ENCODE results near the gene AP4M1. TPM values are rescaled to one million over a fixed set of nuclear protein-coding genes. Genes with fewer than 3 reads are reported as not detected.

Gene AP4M1
- total and polyA plus RNA-seq, 9 of the 15 experiments (the other 6 are each of a cell fraction or from before 2014, with no cell fraction given), result 1.3 to 30.9 (median 14.1) TPM

DNA sequence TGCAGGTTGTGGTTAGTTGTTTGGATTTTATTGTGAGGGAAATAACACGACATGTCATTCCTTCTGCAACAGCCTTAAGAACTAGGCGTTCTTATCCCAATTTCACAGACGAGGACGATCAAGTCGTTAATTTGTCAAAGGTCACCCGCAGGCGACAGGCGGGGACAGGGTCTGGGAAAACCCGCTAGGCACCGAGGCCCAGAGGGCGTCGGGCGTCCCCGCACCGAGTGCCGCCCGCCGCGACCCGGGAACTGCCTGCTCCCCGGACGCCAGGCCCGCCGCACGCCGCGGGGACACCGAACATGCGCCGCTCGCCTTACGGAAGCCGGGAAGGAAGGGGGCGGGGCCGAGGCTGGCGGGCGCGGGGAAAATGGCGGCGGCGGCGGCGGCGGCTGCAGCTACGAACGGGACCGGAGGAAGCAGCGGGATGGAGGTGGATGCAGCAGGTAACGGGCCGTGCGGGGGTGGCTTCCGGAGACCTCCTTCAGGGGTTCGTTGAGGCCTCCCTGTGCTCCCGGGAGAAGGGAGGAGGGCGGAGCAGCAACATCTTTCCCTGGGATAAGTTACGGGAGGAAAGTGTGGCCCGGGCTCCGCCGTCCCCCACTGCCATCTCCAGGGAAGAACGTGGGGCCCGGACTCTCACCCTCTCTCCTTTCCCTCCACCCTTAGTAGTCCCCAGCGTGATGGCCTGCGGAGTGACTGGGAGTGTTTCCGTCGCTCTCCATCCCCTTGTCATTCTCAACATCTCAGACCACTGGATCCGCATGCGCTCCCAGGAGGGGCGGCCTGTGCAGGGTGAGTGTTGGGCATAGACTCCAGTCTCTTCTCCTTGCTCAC lies 12.6 kb upstream of the AP4M1 start, which contains the start of gene COPS6 (continued):
- TF ChIP-seq, protein P1, sequence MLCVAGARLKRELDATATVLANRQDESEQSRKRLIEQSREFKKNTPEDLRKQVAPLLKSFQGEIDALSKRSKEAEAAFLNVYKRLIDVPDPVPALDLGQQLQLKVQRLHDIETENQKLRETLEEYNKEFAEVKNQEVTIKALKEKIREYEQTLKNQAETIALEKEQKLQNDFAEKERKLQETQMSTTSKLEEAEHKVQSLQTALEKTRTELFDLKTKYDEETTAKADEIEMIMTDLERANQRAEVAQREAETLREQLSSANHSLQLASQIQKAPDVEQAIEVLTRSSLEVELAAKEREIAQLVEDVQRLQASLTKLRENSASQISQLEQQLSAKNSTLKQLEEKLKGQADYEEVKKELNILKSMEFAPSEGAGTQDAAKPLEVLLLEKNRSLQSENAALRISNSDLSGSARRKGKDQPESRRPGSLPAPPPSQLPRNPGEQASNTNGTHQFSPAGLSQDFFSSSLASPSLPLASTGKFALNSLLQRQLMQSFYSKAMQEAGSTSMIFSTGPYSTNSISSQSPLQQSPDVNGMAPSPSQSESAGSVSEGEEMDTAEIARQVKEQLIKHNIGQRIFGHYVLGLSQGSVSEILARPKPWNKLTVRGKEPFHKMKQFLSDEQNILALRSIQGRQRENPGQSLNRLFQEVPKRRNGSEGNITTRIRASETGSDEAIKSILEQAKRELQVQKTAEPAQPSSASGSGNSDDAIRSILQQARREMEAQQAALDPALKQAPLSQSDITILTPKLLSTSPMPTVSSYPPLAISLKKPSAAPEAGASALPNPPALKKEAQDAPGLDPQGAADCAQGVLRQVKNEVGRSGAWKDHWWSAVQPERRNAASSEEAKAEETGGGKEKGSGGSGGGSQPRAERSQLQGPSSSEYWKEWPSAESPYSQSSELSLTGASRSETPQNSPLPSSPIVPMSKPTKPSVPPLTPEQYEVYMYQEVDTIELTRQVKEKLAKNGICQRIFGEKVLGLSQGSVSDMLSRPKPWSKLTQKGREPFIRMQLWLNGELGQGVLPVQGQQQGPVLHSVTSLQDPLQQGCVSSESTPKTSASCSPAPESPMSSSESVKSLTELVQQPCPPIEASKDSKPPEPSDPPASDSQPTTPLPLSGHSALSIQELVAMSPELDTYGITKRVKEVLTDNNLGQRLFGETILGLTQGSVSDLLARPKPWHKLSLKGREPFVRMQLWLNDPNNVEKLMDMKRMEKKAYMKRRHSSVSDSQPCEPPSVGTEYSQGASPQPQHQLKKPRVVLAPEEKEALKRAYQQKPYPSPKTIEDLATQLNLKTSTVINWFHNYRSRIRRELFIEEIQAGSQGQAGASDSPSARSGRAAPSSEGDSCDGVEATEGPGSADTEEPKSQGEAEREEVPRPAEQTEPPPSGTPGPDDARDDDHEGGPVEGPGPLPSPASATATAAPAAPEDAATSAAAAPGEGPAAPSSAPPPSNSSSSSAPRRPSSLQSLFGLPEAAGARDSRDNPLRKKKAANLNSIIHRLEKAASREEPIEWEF (CRISPR knock-in tag; IDR thresholded peaks at IDR 0.05), result 0 out of 2 replicates have a peak, but pooled peaks have one; percentile 33
- TF ChIP-seq HIVEP1 (CRISPR knock-in tag; IDR thresholded peaks at IDR 0.05) (peak; percentile 74; the same call in 1 of the 2 replicates), RBFOX2 (IDR thresholded peaks at IDR 0.05; ENCODE audit: low read depth, low read length) (peak; percentile 99), STAT5A (IDR thresholded peaks at IDR 0.05; ENCODE audit: borderline replicate concordance, low read length) (no peak), DMBX1 (CRISPR knock-in tag; IDR thresholded peaks at IDR 0.05; ENCODE audit: borderline replicate concordance) (peak; percentile 81; the same call in 1 of the 2 replicates)
- TF ChIP-seq, protein P2, sequence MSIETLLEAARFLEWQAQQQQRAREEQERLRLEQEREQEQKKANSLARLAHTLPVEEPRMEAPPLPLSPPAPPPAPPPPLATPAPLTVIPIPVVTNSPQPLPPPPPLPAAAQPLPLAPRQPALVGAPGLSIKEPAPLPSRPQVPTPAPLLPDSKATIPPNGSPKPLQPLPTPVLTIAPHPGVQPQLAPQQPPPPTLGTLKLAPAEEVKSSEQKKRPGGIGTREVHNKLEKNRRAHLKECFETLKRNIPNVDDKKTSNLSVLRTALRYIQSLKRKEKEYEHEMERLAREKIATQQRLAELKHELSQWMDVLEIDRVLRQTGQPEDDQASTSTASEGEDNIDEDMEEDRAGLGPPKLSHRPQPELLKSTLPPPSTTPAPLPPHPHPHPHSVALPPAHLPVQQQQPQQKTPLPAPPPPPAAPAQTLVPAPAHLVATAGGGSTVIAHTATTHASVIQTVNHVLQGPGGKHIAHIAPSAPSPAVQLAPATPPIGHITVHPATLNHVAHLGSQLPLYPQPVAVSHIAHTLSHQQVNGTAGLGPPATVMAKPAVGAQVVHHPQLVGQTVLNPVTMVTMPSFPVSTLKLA (conservative IDR thresholded peaks at IDR 0.05), result peak; percentile 87 to 96
- TF ChIP-seq, protein P3, sequence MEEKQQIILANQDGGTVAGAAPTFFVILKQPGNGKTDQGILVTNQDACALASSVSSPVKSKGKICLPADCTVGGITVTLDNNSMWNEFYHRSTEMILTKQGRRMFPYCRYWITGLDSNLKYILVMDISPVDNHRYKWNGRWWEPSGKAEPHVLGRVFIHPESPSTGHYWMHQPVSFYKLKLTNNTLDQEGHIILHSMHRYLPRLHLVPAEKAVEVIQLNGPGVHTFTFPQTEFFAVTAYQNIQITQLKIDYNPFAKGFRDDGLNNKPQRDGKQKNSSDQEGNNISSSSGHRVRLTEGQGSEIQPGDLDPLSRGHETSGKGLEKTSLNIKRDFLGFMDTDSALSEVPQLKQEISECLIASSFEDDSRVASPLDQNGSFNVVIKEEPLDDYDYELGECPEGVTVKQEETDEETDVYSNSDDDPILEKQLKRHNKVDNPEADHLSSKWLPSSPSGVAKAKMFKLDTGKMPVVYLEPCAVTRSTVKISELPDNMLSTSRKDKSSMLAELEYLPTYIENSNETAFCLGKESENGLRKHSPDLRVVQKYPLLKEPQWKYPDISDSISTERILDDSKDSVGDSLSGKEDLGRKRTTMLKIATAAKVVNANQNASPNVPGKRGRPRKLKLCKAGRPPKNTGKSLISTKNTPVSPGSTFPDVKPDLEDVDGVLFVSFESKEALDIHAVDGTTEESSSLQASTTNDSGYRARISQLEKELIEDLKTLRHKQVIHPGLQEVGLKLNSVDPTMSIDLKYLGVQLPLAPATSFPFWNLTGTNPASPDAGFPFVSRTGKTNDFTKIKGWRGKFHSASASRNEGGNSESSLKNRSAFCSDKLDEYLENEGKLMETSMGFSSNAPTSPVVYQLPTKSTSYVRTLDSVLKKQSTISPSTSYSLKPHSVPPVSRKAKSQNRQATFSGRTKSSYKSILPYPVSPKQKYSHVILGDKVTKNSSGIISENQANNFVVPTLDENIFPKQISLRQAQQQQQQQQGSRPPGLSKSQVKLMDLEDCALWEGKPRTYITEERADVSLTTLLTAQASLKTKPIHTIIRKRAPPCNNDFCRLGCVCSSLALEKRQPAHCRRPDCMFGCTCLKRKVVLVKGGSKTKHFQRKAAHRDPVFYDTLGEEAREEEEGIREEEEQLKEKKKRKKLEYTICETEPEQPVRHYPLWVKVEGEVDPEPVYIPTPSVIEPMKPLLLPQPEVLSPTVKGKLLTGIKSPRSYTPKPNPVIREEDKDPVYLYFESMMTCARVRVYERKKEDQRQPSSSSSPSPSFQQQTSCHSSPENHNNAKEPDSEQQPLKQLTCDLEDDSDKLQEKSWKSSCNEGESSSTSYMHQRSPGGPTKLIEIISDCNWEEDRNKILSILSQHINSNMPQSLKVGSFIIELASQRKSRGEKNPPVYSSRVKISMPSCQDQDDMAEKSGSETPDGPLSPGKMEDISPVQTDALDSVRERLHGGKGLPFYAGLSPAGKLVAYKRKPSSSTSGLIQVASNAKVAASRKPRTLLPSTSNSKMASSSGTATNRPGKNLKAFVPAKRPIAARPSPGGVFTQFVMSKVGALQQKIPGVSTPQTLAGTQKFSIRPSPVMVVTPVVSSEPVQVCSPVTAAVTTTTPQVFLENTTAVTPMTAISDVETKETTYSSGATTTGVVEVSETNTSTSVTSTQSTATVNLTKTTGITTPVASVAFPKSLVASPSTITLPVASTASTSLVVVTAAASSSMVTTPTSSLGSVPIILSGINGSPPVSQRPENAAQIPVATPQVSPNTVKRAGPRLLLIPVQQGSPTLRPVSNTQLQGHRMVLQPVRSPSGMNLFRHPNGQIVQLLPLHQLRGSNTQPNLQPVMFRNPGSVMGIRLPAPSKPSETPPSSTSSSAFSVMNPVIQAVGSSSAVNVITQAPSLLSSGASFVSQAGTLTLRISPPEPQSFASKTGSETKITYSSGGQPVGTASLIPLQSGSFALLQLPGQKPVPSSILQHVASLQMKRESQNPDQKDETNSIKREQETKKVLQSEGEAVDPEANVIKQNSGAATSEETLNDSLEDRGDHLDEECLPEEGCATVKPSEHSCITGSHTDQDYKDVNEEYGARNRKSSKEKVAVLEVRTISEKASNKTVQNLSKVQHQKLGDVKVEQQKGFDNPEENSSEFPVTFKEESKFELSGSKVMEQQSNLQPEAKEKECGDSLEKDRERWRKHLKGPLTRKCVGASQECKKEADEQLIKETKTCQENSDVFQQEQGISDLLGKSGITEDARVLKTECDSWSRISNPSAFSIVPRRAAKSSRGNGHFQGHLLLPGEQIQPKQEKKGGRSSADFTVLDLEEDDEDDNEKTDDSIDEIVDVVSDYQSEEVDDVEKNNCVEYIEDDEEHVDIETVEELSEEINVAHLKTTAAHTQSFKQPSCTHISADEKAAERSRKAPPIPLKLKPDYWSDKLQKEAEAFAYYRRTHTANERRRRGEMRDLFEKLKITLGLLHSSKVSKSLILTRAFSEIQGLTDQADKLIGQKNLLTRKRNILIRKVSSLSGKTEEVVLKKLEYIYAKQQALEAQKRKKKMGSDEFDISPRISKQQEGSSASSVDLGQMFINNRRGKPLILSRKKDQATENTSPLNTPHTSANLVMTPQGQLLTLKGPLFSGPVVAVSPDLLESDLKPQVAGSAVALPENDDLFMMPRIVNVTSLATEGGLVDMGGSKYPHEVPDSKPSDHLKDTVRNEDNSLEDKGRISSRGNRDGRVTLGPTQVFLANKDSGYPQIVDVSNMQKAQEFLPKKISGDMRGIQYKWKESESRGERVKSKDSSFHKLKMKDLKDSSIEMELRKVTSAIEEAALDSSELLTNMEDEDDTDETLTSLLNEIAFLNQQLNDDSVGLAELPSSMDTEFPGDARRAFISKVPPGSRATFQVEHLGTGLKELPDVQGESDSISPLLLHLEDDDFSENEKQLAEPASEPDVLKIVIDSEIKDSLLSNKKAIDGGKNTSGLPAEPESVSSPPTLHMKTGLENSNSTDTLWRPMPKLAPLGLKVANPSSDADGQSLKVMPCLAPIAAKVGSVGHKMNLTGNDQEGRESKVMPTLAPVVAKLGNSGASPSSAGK (IDR thresholded peaks at IDR 0.05), result peak; percentile 100

Data from K562 (cell line).